ENCODE measurements around the gene CCDC92. TPM values are rescaled to one million over a fixed set of nuclear protein-coding genes. Genes with fewer than 3 reads are reported as not detected.

The CCDC92 gene
- total RNA-seq, 3 donors from 2014 or later (not counting 1 experiment from before 2014, with no cell fraction given) = 37.6 to 42.4 (median 39.1) TPM

- no peaks in the 10 kb centered on the region for H3K4me1 Mint-ChIP-seq
- H3K4me1 ChIP-seq (ENCODE audit: control insufficient read depth, insufficient read depth, low read length) = no peaks in the 10 kb centered on the region
- H3K9me3 Mint-ChIP-seq = no peaks in the 10 kb centered on the region
- ATAC-seq (no peak), DNase-seq (no peak)
- H3K36me3 Mint-ChIP-seq = no peaks in the 10 kb centered on the region
- TF ChIP-seq, protein P1, sequence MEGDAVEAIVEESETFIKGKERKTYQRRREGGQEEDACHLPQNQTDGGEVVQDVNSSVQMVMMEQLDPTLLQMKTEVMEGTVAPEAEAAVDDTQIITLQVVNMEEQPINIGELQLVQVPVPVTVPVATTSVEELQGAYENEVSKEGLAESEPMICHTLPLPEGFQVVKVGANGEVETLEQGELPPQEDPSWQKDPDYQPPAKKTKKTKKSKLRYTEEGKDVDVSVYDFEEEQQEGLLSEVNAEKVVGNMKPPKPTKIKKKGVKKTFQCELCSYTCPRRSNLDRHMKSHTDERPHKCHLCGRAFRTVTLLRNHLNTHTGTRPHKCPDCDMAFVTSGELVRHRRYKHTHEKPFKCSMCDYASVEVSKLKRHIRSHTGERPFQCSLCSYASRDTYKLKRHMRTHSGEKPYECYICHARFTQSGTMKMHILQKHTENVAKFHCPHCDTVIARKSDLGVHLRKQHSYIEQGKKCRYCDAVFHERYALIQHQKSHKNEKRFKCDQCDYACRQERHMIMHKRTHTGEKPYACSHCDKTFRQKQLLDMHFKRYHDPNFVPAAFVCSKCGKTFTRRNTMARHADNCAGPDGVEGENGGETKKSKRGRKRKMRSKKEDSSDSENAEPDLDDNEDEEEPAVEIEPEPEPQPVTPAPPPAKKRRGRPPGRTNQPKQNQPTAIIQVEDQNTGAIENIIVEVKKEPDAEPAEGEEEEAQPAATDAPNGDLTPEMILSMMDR (IDR thresholded peaks at IDR 0.05) = no peak
- intact Hi-C loops (cut with micrococcal nuclease) = no loop called here
- H3K9me3 ChIP-seq (ENCODE audit: control insufficient read depth, insufficient read depth, low read length) = no peaks in the 10 kb centered on the region
- H3K27ac Mint-ChIP-seq = no peak overlapping the region
- no peak overlapping the region for H3K4me3 Mint-ChIP-seq
- 87% methylated on average over 22 of the region's 22 CpGs for WGBS (ENCODE audit: insufficient coverage)
- no peak overlapping the region for H3K27ac ChIP-seq (ENCODE audit: low read length)
- peaks cover 3% of the 10 kb centered on the region for H3K27me3 ChIP-seq (ENCODE audit: control insufficient read depth, insufficient read depth, low read length)
- H3K27me3 Mint-ChIP-seq (ENCODE audit: low read depth in 2 of 2) = peaks cover 0 to 4% of the 10 kb centered on the region in 2 donors
- no peak overlapping the region for H3K4me3 ChIP-seq (ENCODE audit: low read length)
- no peaks in the 10 kb centered on the region for H3K36me3 ChIP-seq (ENCODE audit: control insufficient read depth, insufficient read depth, low read length)
These were observed 85.6 kb downstream of the CCDC92 start for GRCh38 chr12:123886931-123887582.

DNA sequence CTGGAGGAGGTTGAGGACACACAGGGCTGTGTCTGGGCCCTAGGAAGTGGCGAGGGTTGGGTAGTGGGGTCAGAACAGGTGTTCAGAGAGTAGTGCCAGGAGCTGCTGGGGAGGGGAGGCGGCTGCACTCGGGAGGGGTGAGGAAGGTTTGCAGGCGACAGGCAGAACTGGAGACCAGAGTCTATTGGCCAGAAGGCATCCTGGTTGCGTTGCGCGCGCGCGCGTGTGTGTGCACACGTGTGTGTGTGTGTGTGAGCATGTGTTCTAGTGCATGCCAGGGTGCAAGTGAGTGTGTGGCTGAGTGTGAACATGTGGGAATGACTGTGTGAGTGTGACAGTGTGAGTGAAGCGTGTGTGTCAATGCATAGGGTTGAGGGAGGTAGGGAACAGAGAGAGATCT lies 86.4 kb downstream of the CCDC92 start:
- no peaks in the 10 kb centered on the region for H3K4me1 ChIP-seq (ENCODE audit: control insufficient read depth, insufficient read depth, low read length)
- H3K4me3 ChIP-seq (ENCODE audit: low read length) = no peak overlapping the region
- H3K27ac ChIP-seq (ENCODE audit: low read length) = no peak overlapping the region
- Mint-ChIP-seq H3K4me1 (no peaks in the 10 kb centered on the region), H3K36me3 (no peaks in the 10 kb centered on the region), H3K9me3 (no peaks in the 10 kb centered on the region), H3K4me3 (no peak overlapping the region), H3K27me3 (ENCODE audit: low read depth in 2 of 2) (peaks cover 0 to 2% of the 10 kb centered on the region in 2 donors), H3K27ac (no peak overlapping the region)
- no peak for ATAC-seq
- no peak for DNase-seq
- no peaks in the 10 kb centered on the region for H3K36me3 ChIP-seq (ENCODE audit: control insufficient read depth, insufficient read depth, low read length)
- no peaks in the 10 kb centered on the region for H3K9me3 ChIP-seq (ENCODE audit: control insufficient read depth, insufficient read depth, low read length)
- intact Hi-C loops (cut with micrococcal nuclease) = no loop called here
- 85% methylated on average over 13 of the region's 13 CpGs for WGBS (ENCODE audit: insufficient coverage)
- TF ChIP-seq, protein P1 (IDR thresholded peaks at IDR 0.05) = no peak
- peaks cover 3% of the 10 kb centered on the region for H3K27me3 ChIP-seq (ENCODE audit: control insufficient read depth, insufficient read depth, low read length)

Other genes starting within 250 kb of the CCDC92 start
- gene DNAH10, start 210.5 kb downstream of the CCDC92 start, total RNA-seq = 1 to 10 TPM in 1 of 3 donors, under 1 TPM in 2; 0.43 to 1.7 (median 0.94) TPM
- gene ZNF664, start 384 bp upstream of the CCDC92 start, total RNA-seq = 10 to 100 TPM; 36.0 to 47.3 (median 46.9) TPM